Measurements from ENCODE around the gene FDXACB1.

DNA sequence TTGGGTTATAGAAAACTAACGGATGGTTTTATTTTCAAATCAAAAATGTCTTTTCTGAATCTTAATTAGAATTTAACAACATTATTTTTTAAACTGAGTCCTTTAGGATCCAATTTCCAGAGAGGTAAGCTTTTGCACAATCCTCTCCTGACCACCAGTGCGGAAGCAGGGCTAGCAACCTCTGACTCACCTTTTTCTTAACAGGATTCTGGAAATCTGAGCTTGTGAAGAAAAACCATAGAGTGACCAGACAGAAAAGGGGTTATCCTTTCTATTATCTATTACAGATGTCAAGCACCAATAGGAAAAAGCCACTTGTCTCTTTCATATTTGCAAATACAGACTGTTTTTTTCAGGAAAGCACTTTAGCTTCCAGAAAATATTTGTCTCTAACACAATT is 32.9 kb downstream of the FDXACB1 start:
- no peak for TF ChIP-seq MAX (IDR thresholded peaks at IDR 0.05; ENCODE audit: insufficient read depth, insufficient read length)
- no peak for TF ChIP-seq POLR2A (IDR thresholded peaks at IDR 0.05; ENCODE audit: low read depth, low read length)

Data from endothelial cell of umbilical vein (primary cell).